Femur (tissue), 1 donor: ENCODE data around the gene EFHC1.
"Not testable (repeated sequence)": the region's sequence is repeated elsewhere in the genome, so short reads cannot be mapped to it uniquely, and the experiment has no call there.

Experiments used
- DNase-seq: peaks from one replicate; pipeline ENCODE4 v3.0.0-alpha.2; 2017

The EFHC1 gene

DNA sequence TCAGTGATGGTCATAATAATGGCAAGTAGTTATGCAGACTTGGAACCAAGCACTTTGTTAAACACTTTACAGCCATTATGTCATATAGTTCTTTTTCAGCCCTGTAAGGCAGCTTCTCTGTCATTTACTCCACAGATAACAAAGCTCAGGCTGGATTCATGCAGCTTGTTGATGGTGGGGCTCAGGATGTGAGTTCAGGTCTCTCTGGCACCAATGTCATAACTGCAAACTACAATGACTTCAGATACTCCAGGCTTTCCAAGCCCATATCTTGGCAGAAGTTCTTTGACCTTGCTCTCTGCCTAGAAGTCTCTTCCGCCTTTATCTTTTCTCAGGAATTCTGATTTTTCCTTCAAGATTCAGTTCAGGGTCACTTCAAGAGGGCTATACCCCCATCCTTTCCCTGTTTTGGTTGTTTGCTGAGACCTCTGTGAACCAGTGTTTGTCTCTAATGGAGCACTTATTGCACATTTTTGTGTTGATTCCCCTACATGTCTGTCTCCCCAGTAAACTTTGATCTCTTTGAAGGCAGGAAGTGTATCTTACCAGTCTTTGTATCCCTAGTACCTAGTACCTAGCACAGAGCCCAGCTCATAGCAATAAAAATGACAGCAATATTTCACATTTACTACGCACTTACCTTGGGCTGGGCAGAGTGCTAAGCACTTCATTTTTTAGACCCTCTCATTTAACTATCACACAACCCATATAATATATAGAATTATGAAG lies 19.7 kb upstream of the EFHC1 start:
- DNase-seq = no peak

DNA sequence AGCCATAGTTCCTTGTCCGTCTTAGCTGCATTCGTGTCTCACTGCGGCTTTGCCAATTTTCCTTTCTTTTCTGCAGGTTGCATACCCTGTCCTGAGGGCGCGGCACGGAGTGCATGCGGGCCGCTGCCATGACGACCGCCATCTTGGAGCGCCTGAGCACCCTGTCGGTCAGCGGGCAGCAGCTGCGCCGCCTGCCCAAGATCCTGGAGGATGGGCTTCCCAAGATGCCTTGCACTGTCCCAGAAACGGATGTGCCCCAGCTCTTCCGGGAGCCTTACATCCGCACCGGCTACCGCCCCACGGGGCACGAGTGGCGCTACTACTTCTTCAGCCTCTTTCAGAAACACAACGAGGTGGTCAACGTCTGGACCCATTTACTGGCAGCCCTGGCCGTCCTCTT lies 17.1 kb upstream of the EFHC1 start:
- DNase-seq = no peak

DNA sequence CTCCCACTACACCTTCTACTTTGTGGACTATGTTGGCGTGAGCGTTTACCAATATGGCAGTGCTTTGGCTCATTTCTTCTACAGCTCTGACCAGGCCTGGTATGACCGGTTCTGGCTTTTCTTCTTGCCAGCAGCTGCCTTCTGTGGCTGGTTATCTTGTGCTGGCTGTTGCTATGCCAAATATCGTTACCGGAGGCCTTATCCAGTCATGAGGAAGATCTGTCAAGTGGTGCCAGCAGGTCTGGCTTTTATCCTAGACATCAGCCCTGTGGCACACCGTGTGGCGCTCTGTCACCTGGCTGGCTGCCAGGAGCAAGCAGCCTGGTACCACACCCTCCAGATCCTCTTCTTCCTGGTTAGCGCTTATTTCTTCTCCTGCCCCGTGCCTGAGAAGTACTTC lies 16.5 kb upstream of the EFHC1 start:
- no peak for DNase-seq

DNA sequence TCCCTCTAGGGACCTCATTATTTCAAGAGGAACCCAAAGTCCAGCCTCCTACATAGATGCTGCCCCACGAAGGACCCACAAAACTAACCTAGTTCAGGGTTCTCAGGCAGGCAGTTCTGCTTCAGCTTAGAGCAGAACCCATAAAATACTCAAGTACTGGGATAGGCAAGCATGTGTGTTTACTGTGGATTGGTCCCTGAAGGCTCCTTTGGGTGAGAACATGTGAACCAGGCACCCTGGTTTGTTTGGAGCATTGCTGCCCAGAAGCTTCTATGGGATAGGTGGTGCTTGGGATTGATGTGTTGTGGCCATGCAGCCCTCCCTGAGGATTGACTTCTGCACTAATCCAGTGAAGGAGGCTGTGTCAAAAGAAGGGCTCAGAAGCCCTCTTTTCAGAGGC lies 14.9 kb upstream of the EFHC1 start:
- DNase-seq = no peak

DNA sequence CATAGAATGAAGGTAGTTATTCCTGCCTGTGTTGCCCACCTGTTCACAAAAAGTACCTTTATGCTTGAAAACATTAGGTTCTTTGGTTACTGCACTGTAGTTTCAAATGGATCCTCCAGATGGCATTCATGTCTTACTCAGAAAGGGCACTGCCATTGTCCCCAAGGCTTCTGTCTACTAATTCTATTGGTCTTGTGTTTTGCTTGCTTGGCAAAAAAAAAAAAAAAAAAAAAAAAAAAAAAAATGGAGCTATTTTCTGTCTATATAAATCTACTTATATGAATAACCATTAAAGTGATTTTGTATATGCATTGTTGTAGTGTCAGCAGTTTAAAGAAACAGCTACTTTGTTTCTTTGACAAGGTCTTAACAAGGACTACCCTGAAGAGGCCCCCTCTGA lies 12.7 kb upstream of the EFHC1 start:
- DNase-seq = no peak

DNA sequence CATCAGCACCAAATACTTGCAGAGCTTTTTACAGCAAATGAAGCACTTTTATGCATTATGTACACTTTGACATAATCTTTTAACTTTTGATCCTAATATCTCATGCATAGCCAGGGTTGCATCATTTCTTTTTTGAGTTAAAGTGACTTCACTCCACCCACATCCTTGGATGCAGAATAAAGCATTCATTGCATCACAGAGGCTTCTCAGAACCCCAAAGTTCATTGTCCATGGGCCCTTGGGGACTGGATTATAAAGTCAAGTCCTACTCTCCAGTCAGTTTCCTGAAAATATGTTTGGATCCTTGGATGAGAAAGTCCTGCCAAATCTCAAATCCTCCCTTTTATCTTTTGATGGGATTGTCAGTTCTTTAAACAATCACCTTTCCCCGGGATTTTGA lies 10.6 kb upstream of the EFHC1 start:
- no peak for DNase-seq

DNA sequence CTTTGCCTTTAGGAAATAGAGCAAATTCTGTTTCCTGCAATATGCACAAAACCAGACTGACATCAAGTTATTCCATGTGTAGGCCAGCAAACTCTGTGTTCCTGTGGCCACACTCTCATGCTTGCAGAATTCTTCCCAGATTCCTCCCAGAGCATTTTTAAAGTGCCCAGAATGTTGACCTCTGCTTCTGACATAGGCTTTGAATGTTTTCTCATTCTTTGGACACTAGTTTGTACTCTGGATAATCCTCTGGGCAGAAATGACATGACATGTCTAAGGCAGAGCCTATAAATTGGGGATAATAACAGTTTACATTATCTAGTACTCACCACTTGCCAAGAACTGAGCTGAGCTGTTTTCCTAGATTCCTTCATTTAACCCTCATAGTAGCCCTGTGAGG lies 9.2 kb upstream of the EFHC1 start:
- no peak for DNase-seq

DNA sequence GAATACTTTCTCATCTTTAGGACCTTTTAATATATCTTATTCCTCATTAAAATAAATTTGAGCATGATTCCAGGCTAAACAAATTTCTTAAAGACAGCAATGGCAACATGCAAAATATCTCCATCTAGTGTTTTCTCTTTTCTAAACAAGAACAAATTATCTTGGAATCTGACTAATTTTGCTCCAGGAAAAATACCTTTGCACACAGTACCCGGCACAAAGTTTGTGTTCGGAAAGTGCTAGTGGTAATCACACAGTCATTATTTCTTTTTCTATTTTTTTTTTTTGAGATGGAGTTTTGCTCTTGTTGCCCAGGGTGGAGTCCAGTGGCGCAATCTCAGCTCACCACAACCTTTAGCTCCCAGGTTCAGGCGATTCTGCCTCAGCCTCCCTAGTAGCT lies 8.2 kb upstream of the EFHC1 start:
- no peak for DNase-seq

DNA sequence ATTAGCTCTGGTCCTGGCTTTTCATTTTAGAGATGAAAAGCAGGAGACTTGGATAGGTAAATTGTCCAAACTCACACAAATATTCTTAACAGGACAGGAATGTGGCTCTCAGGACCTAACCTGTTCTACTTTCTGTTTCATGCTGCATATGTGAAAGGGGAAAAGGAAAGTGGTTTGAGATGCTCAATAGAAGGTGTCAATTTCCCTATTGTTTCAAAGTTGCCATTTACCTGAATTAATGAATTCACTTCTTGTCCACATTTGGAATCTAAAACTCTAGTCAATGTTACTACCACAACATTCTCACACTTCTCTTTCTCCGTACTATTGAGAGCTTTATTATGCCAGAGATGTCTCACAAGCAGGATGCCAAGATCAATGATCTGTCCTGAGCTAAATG lies 4.8 kb upstream of the EFHC1 start:
- no peak for DNase-seq

DNA sequence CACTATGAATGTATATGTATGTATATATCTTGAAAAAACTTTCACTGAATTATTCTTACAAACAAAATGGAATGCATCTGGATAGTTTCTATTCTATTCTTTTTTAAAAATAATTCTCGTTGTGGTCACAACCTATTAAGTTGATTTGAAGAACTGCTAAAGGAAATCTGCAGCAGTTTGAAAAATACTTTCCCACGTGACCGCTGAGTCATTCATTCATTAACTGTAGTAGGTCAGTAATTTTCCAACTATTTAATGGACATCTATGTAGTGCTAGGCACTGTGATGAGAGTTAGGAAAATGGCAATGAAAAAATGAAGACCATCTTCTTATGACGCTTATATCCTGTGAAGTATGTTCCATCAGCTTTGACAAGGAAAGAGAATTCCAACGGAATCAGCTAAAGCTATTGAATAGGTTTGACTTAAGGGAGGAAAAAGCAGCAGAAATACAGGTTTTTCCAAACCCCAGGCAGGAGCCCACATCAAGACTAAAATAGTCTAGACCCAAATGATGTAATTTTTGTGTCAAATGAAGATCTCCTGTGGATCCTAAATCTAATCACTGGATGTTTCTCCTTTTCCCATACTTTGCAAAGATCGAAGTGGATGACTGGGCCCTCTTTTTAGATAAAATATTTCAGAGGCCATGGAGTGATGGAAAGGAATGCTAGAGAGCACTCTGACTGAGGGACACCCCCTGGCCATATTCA lies 4.1 kb upstream of the EFHC1 start:
- no peak for DNase-seq

DNA sequence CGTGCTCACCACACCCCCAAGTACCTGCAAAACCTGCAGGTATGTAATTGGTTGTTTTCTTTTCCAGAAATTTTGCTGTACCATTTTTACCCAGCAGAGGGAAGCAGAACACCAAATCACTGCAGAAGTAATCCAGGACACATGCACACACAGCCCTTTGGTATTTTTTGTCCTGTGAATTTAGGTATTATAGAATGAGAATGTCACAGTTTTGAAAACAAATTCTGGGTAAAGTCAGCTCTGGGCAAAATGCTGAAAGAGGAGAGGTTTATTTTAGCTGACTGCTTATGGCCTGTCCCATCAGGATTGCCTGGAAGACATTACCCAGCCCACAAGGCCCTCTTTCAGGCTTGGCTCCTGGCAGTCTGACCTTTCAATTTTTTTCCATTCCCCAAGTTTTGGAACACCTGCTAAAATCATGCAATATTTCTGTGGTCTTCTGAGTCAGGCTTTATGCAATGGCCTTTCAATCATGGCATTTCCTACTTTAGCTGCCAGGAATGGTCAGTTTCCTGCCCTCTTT lies 3.5 kb upstream of the EFHC1 start:
- no peak for DNase-seq

DNA sequence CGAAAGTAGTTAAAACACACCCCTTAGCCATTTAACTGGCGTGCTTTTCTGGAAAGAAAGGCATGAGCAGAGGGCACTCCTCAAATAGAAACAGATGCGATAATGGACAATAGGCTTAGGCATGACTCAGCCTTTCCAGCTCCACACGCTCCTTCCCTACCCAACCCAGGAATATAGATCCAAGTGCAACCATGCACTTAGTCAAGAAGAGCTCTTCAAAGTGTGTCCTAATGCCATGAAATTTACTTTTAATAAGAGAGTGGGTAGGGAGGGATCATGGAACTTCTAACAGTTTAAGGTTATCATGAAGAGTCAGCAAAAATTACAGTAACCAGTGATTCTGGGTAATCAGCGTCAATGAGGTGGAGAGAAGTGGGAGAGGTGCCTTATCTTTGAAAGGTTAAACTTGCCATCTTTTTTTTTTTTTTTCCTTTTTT lies 2.4 kb upstream of the EFHC1 start:
- DNase-seq = no peak

DNA sequence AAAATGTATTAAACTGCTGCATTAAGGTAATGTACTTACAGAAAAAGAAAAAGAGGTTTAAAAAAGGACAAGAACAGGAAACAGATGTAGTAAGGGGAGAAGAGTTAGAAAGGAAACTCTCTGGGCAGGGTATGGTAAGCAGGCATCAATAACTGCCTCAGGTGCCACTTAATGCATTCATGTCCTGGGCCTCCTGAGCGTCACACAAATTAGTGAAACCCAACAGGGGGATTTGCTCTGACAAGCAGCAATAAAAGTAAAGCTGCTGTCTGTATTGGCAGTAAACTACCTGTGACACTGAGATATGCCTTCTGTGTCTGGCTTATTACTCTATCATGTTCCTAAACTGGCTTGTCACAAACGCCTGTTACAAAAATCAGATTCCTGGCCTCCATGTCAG lies 1.5 kb upstream of the EFHC1 start:
- no peak for DNase-seq

DNA sequence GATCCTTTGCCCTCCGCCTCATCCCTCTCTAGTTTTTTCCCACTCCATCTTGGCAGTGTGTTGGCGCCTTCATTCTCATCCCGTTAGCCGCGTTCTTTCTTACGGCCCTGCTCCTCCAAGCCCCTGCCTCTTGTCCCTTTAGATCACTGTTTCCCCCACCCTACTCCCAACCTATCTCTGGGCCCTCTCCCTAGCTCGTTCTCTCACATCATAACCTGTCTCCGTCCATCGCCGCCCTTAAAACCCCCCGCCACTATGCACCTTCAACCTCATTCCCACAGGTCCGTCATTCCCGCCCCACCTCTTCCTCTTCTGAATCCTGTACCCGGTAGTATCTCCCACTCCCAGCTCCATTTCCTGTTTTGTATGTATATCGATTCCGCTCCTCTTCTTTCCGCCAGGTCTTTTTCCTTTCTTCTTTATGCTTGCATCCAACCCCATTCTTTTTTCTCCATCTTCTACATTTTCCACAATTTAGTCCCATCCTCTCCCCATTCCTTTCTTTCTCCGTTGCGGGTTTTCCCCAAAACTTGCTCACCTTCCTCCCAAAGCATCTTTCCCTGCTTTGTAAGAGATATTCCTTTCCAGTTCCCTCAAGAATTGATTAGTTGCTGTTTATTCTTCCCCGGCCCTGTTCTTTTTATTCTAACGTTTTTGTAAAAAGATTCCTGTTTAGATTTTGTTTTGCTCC lies 671 bp downstream of the EFHC1 start:
- peak; percentile 46 for DNase-seq

DNA sequence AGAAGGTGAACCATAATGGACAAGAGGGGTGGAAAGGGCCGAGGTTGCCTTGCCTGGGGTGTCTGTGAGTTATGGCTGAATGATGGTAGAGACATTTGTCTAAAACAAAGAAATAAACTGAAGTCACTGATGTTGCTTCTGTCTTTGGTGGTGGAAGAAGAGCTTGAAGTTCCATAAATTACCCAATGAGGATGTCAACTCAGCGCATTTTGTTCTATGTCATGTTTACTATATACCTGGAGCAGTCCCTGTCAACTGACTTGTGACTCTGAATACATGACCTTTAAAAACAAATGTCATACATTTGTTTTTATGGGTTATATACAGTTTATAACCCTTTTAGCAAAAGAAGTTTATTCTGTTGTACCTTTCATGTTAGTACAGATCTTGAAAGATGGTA lies 2.0 kb downstream of the EFHC1 start:
- DNase-seq = no peak

DNA sequence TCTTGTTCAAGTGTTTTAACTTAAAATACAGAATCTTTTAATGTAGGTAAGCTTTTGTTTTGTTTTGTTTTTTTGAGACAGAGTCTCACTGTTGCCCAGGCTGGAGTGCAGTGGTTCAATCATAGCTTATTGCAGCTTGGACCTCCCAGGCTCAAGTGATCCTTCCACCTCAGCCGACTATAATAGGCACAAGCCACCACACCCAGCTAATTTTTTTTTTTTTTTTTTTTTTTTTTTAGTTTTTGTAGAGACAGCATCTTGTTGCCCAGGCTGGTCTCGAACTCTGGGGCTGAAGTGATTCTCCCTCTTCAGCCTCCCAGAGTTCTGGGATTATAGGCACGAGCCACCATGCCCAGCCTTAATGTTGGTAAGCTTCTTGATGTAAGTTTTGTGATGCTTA lies 3.3 kb downstream of the EFHC1 start:
- no peak for DNase-seq

DNA sequence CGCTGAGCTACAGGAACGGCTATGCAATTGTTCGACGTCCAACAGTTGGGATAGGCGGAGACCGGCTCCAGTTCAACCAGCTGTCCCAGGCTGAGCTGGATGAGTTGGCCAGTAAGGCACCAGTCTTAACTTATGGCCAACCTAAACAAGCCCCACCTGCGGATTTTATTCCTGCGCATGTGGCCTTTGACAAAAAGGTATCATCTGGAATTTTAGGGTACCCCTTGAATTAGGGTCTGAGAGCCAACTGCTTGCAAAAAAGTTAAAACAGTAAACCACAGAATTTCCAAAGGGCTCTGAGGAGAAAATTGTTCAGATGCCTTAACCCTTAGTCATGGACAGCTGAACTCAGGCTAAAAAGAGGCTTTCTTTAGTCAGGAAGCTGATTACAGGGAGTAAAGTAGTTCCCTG lies 3.8 kb downstream of the EFHC1 start:
- DNase-seq = peak; percentile 49

DNA sequence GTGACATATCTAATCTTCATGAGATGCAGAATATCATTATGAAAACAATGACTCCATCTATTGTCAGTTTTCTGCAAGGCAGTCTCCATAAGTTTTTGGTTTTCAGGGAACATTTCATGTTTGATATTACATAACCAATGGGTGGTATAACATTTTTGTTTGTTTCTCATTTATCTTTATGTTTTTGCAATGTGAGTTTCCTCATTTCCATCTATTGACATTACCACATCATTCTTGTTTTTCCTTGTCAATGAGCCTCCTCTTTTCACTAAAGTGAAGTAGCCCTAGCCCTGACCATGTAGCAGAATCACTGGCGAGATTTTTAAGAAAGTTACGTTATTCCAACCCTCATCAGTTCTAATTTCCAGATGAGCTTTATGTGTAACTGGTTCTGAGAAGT lies 4.4 kb downstream of the EFHC1 start:
- no peak for DNase-seq

DNA sequence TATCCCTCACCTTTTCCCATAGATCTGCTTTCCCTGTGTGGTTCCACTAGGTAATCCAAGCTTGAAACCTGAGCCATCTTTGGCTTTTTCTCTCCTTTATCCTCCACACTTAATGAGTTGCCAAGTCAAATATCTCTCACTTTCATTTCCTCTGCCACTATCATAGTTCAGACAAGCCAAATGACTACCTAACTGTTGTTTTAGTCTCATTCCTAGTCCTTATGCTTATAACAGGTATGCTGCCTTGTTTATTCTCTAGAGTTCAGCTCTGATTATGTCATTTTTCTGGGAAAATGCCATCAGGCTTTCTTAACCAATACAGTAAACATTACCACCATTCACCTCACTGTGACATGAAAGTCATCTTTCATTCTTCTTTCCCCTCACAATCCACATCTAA lies 6.5 kb downstream of the EFHC1 start:
- no peak for DNase-seq

DNA sequence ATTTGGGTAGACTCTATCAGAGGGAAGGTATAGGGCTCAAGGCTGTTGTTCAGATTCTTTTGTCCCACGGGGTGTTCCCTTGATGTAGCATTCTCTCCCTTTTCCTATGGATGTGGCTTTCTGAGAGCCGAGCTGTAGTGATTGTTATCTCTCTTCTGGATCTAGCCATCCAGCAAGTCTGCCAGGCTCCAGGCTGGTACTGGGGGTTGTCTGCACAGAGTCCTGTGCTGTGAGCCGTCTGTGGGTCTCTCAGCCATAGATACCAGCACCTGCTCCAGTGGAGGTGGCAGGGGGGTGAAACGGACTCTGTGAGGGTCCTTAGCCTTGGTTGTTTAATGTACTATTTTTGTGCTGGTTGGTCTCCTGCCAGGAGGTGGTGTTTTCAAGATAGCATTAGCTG lies 13.2 kb downstream of the EFHC1 start:
- not testable (repeated sequence) for DNase-seq

DNA sequence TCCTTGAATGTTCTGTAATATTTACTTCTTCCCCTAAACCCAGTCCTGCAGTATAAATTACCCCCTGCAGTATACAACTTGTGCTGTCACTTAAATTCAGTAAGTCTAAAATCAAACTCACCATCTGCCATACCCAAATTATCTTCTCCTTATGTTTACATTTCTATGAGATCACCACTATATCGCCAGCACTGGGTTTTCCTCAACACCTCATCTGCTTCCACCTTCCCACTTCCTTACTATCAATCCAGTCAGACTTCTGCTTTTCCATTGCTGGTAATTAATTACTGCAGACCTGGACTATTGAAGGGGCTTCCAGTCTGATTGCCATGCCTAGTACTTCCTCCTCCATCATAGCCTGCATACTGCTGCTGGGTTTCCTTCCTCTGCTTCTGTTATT lies 15.2 kb downstream of the EFHC1 start:
- no peak for DNase-seq

DNA sequence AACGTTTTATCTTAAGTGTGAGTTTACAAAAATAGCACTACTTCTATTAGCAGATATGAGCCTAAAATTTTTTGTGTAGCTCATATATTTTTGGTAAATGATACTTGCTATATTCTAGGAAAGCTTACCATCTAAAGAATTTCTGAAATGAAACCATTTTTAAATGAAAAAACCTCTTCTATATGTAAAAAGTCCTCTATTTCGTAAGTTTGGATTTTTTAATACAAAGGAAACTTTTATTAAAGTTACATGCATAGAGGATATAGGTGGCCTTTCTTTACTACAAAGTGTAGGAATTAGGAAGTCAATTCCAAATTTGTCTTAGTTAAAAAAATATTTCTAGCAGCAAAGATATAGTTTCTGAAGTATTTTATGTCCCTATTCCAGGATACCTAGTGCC lies 18.8 kb downstream of the EFHC1 start:
- no peak for DNase-seq

DNA sequence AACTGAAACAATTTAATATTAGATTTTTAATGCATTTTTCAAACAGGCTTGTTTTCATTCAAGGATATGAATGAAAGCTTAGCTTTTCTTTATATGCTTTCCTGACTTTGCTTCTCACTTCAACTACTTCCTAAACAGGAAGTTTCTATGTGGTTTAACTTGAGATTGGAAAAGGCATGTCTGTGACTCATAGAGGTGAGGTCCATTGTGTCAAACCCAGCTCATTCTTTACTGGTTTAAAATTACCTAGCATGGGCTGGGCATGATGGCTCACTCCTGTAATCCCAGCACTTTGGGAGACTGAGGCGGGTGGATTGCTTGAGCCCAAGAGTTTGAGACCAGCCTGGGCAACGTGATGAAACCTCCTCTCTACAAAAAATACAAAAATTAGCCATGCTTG lies 34.4 kb downstream of the EFHC1 start:
- DNase-seq = no peak

DNA sequence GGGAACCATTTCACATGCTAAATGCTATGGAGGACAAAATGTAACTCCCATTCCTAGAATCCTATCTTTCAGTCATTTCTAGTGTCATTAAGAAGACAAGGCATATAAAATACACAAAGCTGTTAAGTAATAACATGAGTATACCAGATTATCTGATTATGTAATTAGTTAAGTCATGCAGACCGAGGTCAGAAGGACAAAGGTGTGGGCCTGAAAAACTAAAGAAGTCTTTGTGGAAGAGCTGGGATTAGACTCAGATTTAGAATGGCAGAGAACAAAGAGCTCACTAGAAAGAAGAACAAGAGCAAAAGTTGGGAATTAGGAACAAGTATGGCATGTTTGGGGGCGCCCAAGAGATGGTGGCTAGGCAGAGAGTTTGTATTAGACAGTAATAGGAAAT lies 37.0 kb downstream of the EFHC1 start:
- no peak for DNase-seq
